NCI-H748 (cell line): ENCODE results near the gene BRME1.
A peak's percentile ranks its signal among the peaks of the same experiment; 100 is the strongest.

Source experiments
- DNase-seq: peaks from one replicate; lab custom pipeline; 2025; ENCODE audit not compliant: unreplicated experiment; lab: John Stamatoyannopoulos, UW

The BRME1 gene

DNA sequence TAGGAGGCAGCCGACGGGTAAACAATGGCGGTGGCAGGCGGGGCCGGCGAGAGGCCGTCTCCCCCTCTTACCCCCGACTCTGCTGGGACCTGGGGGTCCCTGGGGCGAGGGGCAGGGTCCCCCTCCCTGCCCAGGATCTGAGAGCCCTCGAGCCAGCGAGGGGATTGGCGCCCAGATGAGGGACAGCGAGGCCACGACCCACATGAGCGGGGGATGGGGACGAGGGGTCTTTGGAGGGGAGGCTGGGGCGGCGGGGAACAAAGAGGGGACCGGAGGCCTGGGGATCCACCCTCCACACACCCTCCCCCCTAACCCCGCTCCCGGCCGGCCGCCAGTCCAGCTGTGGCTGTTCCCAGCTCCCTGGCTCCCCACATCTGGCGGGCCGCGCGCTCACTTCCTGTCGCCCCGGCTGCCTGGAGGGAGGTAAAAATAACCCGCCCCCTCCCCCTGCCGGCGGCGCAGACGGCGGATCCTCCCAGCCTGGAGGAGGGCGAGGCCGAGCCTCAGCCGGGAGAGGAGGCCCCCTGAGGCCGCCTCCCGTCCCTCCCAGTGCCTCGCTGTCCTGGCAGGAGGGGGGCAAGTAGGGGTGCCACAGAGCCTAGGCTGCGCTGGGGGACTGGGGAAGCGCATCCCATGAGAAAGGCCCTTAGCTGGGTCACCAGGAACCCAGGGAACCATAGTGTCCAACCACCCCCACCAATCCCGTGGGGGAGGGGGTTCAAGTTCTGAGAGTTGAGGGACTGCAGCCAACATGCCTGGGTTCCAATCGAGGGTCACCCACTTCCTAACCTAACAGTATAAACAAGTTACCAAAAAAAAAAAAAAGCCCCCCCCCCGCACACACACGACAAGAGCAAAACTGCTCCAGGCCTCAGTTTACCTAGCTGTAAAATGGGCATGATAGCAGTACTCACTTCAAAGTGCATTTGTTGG is 58.2 kb downstream of the BRME1 start:
- DNase-seq = peak; percentile 85

DNA sequence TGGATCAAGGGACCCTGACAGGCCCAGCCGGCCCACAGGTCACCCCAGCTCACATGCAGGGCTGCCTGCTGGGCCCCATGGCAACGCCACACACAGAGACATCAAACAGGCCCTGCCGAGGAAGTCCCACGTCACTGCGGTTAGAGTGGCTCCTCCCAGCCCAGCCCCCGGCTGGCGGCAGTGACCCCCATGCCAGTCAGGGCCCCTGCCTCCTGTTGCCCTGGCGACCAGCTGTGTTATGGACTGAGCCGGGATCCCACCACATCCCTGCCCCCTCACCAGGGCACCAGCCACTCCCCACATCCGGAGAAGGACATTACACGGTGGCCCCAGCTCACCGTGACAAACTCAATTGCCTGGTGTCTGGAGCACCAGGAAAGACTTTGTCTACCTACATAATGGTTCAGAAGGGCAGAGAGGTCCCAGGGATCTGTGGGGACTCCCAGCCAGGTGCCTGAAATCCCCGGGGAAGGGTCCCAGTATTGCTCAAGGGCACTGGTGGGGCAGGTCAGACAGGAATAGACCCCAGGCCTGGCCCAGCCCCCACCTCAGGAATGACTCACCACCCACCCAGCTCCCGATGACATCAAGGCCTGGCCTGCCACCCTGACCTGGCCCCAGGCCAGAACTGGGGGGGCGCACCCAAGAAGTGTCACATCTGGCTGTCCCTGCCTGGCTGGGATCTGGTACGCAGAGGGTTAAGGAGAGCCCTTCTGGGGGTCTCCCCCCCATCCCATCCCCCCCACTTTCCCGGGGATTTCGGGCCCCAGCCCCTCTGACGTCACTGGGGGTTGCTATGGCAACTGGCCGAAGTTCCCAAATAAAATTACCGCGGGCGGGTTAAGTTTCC is 59.1 kb downstream of the BRME1 start:
- DNase-seq = peak; percentile 84

DNA sequence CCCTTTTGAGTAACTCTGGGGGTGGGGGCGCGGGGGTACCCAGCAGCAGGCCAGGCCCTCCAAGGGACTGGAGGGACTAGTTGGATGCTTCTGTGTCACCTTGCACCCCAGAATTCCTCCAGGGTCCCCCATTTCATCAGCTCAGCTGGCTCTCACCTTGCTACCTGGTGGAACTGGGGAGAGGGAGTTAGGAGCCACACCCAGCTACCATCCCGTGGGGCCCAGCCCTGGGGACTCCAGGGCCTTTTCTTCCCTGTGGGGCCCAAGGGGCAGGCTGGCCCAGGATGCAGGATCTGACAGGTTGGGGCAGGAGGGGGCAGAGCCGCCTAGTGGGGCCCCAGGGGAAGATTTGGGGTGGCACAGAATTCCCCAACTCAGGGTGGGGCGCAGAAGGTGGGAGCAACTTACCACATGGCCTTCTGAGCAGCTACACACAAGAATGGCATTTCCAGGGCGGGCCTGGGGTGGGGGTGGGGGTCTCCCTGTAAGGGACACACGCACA is 61.7 kb downstream of the BRME1 start:
- no peak for DNase-seq

DNA sequence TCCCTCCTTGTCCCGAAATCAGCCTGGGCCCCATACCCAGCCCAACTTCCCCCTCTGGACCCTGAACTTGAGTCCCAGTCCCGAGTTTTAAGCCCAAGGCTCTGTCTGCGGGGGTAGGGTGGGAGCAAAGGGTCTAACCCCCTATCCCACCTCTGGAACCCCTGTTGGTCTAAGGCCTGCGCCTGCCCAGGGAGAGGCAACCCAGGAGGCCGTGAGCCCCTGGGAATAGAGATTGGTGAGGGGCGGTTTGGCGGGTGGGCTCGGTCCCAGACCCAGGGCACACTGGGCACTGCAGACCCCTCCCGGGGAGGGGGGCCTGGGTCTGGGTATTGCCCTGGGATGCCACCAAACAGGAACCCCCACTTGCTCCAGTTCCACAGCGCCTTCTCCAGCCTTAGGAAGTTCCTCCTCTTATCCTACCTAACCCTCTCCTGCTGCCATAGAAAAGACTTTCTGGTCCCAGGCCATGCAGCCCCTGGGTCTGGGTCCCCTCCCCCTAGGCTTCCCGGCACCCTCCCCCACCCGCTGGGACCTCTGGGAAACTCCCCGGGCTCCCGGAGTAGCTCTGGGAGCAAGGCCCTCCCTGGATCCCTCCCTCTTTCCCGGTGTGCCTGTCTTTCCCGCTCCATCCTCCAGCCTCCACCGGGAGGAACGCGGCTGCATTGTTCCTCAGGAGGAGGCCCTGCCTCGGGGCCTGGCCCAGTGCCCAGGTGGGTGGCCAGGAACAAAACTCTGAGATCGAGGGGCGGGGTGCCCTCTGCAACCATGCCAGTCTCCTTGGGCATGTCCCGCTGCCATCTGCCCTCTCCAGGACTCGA is 62.6 kb downstream of the BRME1 start:
- no peak for DNase-seq

DNA sequence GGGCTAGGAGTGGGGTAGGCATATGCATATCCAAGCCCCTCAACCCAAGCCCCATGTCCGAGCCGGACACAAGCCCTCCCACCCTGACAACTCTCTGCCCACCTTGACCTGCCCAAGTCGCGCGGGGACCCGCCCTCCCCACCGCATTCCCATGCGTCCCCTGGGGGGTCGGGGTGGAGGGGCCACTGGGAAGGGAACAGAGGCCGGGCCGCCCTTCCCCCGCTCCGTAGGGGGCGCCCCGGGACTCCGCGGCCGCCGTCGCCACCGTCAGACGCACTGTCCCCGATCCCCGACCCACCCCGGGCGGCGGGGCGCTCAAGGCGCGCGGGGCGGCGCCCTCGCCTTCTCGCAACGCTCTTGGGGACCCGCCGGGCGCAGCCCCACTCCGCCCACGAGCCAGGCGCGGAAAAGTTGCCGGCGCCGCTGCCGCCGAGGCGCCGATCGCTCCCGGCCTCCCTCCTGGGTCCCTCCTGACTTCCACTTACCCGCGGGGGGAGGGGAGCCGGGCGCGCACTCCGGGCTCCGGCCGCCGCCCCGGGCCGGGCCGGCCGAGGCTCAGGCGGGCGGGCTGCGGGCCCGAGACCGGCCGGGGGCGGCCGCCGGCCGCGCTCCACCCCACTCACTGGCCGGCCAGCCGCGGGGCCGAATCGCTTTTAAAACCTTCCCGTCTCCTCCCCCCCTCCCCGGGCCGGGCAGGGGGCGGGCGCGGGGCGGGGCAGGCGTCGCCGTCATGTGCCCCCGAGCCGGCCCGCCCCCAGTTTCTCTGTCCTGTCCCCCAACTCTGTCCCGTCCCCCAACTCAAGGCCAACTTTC is 63.4 kb downstream of the BRME1 start:
- peak; percentile 27 for DNase-seq

DNA sequence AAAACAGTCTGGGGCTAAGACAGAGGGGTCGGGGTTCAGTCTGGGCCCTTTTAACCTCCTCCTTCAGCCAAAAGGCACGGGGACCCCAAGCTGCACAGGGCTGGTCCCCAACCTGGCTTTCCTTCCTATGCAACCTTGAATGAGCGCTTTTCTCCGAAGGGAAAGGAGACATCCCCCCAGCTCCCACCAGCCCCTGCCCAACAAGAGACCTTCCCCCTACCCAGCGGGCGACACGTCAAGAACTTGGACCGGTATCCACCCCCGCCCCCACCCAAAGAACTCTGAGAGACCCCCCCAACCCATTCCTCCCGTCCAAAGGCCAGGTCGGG is 64.0 kb downstream of the BRME1 start:
- DNase-seq = no peak

DNA sequence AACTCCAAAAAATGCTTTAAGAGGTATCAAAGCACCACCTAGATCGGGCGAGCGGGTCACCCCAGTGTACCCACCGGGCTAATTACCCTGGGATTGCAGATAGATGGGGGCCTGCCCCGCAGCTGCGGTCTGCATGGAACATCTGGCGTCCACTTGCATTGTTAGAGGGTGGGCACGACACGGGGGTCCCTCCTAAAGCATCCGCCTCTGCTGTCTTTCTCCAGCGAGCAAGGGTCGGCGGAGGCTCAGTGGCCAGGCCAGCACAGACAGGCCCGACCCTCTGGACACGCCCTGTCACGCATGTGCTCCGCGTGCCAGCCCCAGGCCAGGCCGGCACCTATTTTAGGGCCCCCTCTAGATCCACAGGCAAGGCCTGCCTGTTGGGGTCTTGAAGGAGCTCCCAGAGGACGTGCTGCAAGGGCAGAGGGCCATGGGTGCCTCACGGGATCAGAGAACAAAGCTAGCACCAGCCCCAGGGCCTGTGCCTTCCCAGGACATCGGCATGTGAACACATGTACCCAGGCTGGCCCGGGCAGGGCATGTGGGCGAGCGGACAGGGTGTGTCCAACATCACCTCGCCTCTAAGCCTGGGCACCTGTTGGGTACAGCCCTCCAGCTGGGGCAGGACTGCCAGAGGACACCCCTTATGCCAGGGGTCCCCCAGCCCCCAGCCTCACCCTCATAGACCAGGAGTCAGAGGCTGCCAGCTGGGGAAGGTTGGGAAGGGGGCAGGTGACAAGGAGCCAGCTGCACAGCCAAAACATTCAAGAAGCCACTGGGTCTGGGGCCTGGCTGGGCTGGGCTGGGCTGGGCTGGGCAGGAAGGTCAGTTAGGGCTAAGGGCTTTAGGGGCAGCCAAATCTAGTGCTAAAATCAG is 64.6 kb downstream of the BRME1 start:
- no peak for DNase-seq

DNA sequence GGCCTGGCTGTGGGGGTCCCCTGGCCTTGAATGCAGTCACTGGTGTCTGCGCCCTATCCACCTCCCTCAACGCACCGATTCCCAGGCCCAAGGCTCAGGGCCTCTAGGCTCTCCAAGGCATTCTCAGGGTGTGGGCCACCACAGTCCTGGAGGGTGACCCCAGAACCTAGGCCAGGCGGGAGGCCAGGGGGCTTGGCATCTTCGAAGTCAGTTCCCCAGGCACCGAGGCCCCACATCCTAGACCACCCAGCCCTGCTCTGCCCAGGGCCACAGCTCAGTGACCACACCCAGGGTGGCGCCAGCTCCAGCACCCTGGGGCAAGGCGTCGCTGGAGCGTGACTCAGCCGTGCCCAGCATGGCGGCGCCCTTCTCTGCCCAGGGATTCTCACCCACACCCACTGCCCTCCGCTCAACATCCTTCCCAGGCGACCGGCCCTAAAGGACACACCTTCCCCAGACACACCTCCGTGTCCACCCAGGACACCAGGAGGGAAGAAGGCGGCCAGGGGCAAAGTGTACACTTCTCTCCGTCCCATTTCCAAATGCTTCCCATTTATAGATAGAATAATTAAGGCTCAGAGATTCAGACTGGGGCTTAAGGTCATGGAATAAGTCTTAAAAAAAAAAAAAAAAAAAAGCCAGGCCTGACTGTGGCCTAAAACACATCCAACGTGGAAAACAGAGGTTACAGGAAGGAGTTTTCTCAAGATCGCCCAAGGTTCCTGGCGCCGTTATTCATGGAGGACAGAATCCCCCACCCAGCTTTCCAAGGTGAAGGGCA is 65.4 kb downstream of the BRME1 start:
- DNase-seq = no peak

DNA sequence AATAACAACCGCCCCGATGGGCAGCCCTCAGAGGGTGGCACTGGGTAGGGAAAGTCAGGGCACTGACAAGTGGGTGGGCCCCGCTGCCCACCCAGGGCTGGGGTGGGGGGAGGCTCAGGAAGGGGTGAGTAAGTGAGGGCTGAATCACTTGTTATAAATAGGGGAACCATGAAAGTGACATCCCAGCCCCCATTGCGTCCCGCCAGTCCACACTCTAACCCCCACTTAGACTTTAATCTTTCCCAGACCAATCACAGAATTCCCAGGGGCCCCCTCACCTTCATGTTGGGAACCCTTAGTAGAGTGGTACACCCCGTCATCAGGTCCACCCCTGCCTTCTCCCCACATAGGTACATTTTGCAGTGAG is 66.0 kb downstream of the BRME1 start:
- no peak for DNase-seq

DNA sequence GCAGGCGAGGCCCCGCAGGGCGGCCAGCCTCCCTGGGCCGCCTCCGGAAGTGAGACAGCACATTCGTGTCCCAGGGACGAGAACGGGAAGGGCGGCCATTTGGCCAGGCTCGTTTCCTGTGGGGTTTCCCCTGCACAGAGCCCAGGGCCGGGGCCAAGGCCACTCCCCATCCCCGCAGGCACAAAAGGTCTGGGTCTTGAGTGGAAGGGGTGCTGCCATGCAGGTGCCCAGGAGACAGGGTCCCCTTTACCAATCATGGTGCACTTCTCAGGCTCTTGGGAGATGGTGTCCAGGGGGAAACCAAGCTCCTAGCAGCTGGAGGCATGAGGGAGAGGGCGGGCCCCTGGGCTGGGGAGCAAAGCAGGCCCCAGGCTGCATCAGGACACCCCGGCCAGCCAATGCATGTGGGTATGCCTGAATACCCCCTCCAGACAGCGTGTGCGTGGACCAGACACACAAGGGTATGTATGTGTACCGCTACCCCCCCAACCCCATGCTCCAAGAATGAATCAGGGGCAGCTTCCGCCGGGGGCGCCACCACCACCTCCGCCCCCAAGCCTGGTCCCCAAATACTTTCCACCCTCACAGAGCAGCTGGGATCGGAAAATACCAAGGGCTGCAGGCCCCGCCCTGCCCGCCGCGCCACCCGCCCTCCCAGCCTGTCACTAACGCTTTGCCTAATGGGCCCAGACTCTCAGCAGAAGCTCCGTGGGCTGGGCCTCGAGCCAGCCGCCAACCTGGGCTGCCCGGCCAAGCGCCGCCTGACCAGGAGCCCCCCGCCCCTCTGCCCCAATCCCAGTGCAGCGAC is 66.6 kb downstream of the BRME1 start:
- DNase-seq = peak; percentile 6

DNA sequence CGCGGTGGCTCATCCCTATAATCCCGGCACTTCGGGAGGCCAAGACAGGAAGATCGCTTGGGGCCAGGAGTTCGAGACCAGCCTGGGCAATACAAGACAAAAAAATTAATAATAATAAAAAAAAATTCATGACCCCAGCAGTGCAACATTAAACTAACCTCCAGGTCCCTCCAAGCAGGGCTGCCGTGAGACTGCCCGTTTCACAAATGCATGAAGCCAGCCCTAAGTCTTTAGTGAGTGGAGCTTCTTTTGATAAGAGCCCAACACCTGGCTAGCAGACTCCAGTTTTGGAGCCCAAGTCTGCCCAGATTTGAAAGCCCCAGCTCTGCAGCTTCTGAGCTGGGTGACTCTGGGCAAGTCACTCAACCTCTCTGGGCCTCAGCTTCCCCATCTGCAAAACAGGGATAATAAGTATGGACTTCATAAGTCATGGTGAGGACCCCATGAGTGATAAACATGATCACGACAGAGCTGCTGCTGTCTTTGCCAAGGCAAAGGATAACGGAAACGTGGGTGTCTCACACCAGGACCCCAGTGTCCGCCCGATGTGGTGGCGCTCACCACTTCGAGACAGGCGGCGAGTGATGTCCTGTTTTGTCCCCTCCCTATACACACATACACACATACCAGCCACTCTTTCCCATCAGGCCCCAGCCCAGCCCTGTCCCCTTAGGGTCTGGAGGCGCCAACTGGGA is 67.3 kb downstream of the BRME1 start:
- no peak for DNase-seq

- DNase-seq = no peak
These were observed 69.9 kb downstream of the BRME1 start for GRCh38 chr19:13835791-13836723.

DNA sequence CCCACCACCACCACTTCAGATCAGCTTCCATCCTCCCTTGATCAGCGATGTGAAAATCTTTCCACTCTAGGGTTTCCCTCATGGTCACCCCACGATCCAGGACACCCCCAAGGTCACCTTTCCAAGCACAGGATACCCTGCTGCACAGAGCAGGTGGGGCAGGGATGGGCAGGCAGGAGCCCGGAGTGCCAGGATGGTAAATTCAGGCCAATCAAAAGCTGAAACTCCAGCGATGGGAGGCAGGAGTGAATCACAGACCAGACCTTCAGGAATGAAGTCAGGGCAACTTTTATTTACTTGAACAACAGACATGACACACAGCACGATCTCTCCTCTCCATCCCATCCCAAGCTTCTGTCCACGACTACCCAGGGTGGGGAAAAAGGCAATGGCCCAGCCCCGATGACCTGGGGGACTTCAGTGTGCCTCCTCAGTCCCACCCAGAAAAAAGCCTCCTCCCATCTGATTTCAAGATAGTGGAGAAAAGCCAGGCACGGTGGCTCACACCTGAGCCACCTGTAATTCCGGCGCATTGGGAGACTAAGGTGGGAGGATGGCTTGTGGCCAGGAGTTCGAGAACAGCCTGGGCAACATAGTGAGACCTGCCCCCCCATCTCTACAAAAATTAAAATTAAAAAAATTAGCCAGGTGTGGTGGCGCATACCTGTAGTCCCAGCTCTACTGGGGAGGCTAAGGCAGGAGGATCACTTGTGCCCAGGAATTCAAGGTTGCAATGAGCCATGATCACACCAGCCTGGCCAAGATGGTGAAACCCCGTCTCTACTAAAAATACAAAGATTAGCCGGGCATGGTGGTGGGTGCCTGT is 71.5 kb downstream of the BRME1 start:
- no peak for DNase-seq

DNA sequence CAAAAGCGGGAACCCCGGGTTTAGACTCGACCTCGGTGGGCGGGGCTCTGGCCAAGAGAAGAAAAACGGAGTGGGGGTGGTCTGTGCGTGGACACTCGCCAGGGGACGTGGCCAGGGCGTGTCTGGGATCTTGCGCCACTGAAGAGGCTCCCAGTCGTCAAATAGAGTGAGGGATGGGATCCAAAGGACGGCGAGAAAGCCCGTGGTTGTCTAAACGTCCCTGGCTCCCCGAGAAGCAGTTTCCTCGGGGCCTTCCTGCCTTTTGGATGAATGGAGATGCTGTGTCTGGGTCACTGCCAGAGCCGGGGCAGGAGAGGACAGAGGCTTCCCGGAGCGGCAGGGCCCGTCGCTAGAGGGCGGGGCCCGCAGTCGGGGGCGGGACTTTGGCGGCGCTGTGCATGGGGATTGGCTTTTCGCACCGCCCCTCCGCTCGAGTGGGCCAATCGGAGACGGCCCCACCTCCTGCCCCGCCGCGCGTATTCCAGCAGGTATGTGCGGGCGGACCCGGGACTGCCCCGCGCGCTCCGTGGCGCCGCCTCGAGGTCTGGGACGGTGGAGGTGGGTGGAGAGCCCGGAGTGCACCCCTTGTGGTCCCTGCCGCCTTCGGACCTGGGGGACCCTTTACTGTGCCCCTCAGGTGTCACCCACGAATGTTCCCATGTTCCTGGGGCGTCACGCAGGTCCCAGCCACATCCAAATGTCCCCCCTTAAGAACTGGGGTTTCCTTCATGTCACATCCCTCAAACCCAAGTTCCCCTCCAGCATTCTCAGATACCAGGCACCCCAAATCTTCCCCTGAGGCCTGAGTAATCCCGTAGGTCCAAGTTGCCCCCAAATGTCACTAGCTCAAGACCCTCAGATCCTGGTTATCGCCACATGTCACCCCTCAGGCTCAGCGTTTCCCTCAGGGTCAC is 72.3 kb downstream of the BRME1 start:
- DNase-seq = peak; percentile 84
